HG02973 (cell line): ENCODE data around the gene NDUFAF8.

ENCODE experiments used
- ATAC-seq: cut with Tn5 transposase; IDR thresholded peaks from one replicate; pipeline ENCODE4 v1.9.1; 2021; ENCODE audit warnings: moderate library complexity; ENCODE audit not compliant: unreplicated experiment

NDUFAF8 gene

DNA sequence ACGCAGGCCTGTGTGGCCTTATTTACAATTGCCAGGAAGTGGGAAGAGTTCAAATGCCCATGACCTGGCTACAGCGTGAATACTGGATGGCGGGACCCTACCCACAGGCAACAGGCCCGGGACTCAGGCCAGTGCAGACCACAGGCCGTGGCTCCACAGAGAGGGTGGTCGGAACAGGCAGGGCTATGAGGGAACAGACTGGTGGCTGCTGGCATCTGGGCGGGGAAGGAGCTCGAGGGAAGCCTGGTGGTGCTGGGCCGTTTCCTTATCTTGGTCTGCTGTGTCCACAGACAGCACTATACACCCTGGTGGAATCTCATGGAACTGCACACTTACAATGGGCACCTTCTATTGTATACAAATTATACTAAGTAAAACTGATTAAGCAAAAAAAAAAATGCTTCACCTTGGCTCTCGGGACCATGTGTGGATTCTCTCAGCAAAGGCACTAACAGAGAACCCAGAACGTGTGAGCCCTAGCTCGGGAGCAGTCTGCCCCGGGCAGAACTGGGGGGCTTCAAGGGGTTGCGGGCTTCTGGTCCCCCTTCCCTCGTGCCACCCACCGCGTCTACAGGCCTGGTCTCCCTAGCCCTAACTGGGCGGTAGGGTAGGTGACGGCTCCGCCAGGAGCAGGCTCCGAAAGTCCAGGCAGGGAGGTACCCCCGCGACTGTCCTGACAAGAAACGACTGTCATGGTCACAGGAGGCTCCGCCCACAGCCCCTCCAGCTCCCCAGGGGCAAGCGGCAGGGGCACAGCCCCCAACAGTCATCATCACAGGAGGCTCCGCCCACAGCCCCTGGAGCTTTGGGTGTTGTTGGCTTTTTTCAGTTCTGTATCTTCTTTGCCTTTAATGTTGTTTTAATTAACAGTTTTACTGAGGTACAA, 38.2 kb upstream of the NDUFAF8 start:
- ATAC-seq = no peak

DNA sequence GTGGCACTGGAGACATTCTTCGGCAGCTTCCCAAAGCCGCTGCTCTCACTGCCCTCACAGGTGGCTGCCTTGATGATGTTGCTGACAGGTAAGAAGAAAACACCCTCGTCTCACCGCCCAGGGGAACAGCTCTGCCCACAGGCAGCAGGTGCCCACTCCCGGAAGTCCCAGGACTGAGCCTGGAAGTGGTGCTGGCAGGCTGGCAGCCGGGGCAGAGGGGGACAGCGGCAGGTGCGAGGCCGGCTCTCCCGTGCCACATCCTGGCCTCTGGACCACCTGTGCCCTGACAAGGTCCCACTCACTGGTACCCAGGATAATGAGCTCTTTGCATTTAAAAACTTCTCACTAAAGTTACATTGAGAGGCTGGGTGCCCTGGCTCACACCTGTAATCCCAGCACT, 36.8 kb upstream of the NDUFAF8 start:
- ATAC-seq = no peak

DNA sequence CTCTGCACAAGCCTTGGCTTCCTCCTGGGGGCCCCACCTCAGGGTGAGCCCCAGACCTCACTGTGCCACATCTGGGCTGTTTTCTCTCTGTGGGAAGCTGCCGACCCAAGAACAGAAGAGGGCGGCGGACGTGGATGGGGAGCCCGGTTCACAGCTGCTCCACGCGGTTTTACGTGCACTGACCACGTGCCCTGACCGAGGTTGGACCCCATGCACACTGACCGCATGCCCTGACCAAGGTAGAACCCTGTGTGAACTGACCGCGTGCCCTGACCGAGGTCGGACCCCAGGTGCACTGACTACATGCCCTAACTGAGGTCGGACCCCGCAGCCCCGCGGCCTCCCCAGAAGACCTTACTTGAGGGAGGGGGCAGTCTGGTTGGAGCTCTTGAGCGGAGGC, 36.0 kb upstream of the NDUFAF8 start:
- ATAC-seq = no peak

DNA sequence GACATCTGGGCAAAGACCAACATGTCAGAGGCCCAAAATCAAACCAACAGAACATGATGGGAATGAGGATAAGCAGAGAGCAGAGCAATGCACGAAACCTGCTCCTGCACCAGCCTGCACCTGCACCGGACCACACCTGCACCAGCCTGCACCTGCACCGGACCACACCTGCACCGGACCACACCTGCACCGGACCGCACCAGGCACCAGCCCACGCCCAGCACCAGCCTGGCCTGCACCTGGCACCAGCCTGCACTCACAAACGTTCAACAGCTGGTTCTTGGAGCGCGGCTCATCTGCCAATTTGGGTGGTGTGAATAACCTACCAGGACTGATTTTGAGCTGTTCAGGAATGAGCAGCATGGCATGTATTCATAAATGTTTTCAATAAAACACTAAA, 34.5 kb upstream of the NDUFAF8 start:
- ATAC-seq = no peak

DNA sequence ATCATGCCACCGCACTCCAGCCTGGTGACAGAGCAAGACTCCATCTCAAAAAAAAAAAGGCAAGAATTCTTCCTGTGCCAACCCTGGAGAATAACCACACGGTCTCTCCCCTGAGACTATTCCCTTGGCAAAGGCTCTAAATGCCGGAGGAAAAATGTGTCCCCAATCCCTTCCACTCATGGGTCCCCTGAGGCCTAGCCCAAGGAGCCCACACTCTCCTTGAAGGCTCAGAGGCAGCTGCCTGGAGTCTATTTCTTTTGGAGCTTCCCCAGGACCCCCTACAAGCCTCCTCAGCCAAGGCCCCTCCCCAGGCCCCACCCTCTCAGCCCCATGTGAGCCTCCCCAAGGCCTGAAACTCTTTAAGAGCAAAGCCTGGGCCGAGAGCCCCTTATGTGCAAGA, 33.0 kb upstream of the NDUFAF8 start:
- no peak for ATAC-seq

DNA sequence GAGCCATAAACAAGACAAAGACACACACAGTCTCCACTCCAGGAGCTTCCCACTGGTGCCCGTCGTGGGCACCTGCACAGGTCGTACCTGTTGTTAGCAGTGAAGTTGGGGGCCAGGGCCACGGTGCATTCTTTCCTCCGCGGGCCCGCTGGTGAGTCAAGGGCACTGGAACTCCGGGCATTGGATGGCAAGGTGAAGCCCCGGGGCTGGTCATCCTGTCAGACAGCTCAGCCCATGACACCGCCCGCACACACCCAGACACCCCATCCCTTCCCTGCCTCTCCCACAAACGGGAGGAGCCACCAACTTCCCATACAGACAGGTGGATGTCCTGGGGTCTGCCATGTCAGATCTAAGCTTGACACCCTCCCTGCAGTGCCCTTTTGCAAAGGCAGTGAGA, 32.5 kb upstream of the NDUFAF8 start:
- no peak for ATAC-seq

DNA sequence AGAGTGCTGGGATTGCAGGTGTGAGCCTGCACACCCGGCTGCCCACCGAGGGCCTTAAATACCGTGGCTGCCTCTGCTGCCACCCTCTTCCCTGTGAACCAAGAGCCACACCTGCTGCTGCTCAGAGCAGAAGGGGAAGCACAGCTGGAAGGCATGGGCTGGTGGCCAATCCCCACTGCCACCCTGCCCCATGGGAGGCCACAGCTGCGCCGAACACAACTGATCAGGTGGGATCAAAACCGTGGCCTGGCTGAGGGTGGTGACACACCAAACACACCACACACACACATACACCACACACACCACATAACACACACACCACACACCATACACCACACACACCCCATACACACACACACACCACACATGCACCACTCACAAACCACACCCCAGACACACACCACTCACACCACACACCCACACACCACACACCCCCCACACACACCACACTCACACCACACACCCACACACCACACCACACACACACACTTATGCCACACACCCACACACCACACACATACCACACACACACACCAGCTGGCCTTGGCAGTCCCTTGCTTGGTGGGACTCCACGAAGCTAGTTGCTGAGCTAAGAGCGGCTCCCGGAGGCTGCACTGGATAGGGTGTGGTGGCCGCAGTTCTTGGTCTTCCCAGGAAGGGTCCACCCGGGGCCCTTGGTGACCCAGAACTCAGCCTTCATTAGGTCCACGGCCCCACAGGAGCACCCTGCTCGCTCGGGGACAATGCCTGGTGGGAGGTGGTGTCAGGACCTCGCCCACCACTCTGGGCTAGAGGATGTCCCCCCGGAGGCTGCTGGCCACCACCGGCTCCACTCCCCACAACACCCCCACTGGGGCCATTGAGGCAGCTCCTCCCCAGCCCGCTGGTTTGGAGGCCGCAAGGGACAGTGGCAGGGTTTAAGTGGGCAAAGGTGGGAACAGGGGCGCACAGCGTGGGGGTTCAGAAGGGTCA, 31.2 kb upstream of the NDUFAF8 start:
- ATAC-seq = no peak

DNA sequence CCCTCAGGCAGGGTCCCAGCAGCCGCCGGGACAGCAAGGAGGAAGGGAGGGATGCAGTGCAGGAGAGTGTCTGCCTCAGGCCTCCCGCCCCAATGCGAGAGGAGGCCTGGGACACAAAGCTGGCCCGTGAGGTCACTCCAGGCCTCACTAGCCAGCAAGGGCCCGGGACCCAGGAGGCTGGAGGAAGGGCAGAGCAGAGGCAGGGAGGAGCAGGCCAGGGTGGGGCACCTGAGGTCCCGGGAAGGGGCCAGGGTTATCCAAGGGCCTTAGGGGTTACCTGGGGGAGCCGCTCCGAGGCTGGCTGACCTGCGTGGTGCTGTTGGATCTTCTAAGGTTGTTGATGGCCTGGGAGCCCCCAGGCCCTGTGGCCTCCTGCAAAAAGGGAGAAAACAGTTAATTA, 30.5 kb upstream of the NDUFAF8 start:
- no peak for ATAC-seq

DNA sequence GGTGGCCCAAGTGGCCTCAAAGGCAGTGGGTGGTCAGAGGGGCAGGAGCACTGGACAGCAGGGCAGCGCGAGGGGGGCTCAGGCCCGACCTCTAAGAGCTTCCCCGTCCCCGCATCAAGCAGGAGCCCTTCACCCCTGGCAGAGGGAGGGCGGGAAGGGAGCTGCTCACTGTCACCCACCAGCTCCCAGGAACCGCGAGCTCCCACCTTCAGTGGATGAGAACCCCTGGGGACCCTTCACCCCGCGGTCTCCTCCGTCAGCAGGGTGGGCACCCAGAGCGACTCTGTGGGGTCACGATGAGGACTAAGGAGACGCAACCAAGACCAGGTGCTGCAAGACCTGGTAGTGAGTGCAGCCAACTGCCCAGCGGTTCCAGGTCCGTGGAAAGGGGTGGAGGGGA, 30.0 kb upstream of the NDUFAF8 start:
- no peak for ATAC-seq

DNA sequence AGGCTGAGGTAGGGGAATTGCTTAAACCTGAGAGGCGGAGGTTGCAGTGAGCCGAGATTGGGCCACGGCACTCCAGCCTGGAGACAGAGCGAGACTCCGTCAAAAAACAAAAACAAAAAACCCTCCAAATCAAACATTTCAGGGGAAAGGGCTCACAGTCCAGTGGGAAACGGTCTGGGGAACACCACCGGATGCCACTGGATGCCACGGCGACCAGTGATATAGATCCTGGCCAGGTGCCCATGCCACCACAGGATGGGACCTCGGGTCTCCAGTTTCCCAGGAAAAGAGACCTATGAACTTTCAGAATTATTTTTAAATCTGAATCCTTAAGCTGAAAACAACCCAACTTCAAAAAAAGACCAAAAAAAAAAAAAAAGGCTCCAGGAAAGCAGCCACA, 28.7 kb upstream of the NDUFAF8 start:
- ATAC-seq = no peak

DNA sequence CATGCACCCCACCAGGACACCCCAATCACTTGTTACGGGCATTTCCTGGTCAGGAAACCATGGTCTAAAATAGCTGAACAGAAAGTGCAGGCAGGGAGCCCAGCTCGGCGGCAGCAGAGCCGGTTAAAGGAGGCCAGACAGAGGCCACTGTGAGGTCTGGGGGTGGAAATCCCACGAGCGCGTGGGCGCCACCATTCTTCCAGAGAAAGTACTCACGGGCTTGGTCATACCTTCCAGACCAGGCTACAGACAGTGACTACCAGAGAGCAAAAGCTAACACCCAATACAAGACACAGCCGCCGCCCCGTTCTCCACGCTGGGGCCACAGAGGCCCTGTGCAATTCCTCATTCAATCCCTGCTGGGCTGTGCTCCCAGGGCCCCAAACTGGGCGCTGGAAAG, 28.2 kb upstream of the NDUFAF8 start:
- ATAC-seq = no peak

DNA sequence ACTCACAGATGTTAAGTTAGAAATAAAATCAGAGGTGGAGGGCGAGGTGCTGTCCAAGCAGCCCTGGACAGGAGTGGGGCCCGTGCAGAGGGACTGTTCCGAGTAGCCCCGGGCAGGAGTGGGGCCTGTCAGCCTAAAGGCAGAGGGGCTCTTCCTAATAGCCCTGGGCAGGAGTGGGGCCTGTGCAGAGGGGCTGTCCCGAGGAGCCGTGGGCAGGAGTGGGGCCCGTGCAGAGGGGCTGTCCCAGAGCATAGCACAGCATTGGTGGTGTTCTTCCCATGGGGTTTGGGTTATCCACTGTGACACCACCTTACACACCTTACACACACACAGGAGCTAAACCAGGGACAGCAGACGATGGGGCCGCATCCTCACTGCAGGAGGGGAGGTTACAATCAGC, 26.8 kb upstream of the NDUFAF8 start:
- no peak for ATAC-seq

DNA sequence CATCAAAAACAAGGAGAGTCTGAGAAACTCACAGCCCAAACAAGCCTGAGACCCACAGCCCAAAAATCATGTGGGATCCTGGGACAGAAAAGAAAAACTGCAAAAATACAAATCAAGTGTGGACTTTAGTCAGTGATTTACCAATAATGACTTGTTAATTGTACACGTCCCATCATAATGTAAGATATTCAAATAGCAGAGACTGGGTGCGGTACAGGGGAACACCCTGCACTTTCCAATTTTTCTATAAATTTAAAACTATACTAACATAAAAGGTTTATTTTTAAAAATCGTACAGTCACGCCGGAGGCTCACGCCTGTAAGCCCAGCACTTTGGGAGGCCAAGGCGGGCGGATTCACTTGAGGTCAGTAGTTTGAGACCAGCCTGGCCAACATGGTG, 25.1 kb upstream of the NDUFAF8 start:
- no peak for ATAC-seq

DNA sequence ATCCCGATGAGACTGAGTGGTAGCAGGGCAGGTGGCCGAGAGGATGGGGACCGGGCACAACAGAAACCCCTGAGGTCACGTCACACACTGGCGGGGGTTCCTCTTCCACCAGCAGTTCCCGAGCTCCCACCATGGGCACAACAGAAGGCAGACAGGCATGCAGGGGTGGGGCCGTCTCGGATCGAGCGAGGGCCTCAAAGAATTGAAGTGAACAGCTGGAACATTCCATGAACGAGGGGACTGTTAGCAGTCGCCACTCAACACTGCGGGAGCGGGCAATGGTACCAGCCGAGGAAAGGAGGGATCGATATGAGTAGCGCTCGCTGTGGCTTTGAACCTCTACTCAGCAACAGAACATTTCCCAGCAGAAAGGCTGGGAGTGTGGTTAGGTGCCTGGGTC, 21.6 kb upstream of the NDUFAF8 start:
- ATAC-seq = no peak

DNA sequence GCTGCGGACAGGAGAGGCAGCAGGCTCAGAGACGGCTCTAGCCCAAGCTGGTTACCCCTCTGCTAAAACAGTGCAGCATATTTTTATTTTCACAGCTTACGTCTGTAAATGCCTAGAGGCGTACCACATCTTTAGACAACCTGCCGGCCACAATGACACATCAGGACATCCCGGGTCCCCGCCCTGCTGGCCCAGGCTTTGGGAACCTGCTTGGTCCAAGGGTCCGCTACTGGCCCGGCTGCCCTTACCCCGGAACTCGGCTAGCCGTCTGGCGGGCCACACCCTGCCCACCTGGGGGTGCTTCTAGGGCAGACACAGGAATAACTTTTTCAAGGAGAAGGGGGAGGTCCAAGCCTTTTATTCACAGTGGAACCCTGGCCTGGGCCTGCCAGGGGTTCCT, 20.7 kb upstream of the NDUFAF8 start:
- ATAC-seq = no peak

DNA sequence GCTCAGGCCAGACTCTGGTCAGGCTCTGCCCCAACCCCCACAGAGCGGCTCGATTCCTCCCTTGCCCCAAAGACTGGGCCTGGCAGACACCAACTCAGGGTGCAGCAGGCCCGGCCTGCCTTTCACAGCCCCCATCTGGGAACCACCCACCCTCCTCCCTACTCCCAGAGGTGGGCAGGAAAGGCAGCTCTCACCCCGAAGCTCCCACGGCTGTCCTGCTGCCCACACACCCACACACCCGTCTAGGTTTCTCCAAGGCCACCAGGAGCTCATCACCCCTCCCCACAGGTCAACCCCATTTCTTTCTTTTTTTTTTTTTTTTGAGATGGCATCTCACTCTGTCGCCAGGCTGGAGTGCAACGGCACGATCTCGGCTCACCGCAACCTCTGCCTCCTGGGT, 20.1 kb upstream of the NDUFAF8 start:
- ATAC-seq = no peak

DNA sequence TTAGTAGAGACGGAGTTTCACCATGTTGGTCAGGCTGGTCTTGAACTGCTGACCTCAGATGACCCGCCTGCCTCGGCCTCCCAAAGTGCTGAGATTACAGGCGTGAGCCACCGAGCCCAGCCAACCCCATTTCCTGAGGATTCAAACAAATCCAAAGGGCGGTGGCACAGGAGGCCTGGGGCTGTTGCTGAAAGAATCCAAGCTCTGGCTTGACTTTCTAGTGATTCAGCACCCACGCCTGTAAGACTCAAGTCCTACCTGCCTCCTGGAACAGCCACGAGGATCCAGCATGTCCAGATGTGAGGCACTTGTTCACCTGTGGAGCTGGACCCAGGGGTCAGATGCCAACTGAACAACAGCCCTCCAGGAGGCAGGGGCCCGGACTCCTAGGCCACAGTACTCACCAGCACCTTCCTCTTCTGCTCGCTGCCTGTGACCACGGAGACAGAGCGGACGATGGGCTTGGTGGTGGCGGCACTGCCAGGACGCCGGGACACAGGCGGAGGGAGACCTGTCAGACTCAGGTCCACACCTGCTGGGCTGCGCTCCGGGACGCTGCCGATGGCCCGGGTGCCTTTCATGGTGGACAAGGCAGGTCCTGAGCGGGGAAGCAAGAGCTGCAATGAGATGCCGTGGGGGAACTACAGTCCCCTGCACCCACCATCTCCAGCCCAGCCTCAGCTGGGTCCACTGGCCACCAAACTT, 19.5 kb upstream of the NDUFAF8 start:
- no peak for ATAC-seq

DNA sequence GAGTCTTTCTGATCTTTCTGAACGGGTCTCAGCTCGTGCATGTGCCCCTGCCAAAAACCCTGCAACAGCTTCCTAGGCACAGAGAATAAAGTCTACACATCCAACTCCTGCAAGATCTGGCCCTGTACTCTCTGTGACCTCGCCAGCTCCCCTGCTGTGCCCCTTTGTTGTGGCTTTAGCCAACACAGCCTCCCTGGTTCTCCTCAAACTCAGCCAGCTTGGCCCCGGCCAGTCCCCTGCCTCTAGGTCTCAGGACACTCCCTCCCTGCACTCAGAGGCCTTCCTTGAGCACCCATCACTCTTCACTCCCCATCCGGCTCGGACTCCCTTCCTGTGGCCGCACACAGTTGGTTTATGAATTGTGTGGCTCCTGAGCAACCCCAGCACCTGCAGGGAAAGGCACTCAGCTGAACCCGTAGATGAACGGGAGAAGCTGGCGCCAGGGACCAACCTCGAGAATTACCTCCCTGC, 17.7 kb upstream of the NDUFAF8 start:
- no peak for ATAC-seq

DNA sequence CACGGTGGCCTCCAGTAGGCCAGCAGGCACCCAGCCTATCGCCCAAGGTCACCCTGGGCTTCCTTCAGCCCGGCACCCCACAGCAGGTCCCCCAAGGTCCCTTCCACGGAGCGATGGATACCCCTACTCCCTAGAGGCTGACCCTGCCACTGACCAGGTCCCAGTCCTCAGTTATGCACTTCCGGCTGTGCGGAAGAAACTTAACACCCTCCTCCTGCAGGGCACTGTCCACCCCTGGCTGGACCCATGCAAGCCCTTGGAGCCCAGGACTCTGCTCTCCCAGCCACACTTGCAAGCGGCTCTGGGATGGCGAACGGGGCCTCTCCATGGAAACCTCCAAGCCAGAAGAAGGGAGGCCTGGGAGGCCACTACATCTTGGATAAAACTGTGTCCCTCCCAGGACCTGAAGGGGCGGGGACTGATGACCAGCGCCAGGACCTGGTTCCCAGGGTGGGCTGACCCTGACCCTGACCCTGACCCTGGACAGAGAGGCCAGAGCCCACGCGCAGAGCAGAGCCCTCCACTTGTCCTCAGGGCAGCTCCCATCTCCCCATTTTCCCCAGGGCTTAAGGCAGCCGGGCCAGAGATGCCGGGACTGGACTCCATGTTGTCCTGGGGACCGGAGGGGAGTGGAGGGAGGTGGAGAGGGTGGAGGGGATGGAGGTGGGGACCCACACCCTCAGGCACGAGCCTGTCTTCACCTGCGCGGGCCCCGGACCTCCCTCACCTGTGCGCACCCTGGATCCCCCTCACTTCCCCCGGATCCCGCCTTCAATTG, 17.1 kb upstream of the NDUFAF8 start:
- no peak for ATAC-seq

DNA sequence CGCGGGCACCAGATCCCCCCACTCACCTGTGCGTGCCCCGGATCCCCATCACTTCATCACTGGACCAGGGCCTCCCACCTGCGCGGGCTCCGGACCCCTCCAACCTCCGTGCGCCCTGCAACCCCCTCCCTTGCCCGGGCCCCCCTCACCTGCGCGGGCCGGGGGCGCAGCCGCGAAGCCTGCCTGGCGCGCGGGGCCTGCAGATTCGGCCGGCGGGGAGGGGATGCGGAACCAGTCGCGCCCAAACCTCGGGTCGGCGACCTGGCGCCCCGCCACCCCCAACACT, 16.6 kb upstream of the NDUFAF8 start:
- ATAC-seq = no peak
